T-helper 2 cell treated with Interferon-gamma antibody and Interleukin-4, amounts not matched to agents 5 μg/mL and 100 μg/mL, for 36 hours (primary cell): ENCODE measurements around the gene PDK4.
"Not testable (repeated sequence)": the region's sequence is repeated elsewhere in the genome, so short reads cannot be mapped to it uniquely, and the experiment has no call there.

ENCODE experiments used
- DNase-seq: peaks from one replicate; pipeline ENCODE4 v3.0.0; 2021; ENCODE audit warnings: low spot score
- H3K27ac Mint-ChIP-seq: one replicate; pipeline ENCODE4 v1.8.0; 2021; ENCODE audit warnings: mild to moderate bottlenecking, mixed read lengths
- H3K27me3 Mint-ChIP-seq: one replicate; pipeline ENCODE4 v1.8.0; 2021; ENCODE audit warnings: low read depth, mixed read lengths
- H3K36me3 Mint-ChIP-seq: one replicate; pipeline ENCODE4 v1.8.0; 2021; ENCODE audit warnings: low read depth, mixed read lengths
- H3K4me1 Mint-ChIP-seq: one replicate; pipeline ENCODE4 v1.8.0; 2021; ENCODE audit warnings: low read depth, mixed read lengths
- H3K4me3 Mint-ChIP-seq: one replicate; pipeline ENCODE4 v1.8.0; 2022; ENCODE audit warnings: mild to moderate bottlenecking, moderate library complexity, mixed read lengths
- H3K9me3 Mint-ChIP-seq: one replicate; pipeline ENCODE4 v1.8.0; 2021; ENCODE audit warnings: mixed read lengths

Gene PDK4

GRCh38 chr7:95619517-95619916, 23.2 kb upstream of the PDK4 start:
- Mint-ChIP-seq H3K4me3 (no peak overlapping the region), H3K9me3 (no peaks in the 10 kb centered on the region), H3K27ac (no peak overlapping the region), H3K4me1 (no peaks in the 10 kb centered on the region), H3K36me3 (no peaks in the 10 kb centered on the region), H3K27me3 (no peaks in the 10 kb centered on the region)
- DNase-seq = no peak

GRCh38 chr7:95614442-95614940, 18.2 kb upstream of the PDK4 start:
- DNase-seq = no peak
- no peak overlapping the region for H3K27ac Mint-ChIP-seq
- H3K4me3 Mint-ChIP-seq = no peak overlapping the region
- no peaks in the 10 kb centered on the region for H3K9me3 Mint-ChIP-seq
- no peaks in the 10 kb centered on the region for H3K36me3 Mint-ChIP-seq
- no peaks in the 10 kb centered on the region for H3K4me1 Mint-ChIP-seq
- no peaks in the 10 kb centered on the region for H3K27me3 Mint-ChIP-seq

GRCh38 chr7:95611224-95611623, 14.9 kb upstream of the PDK4 start:
- Mint-ChIP-seq H3K36me3 (no peaks in the 10 kb centered on the region), H3K27ac (no peak overlapping the region), H3K27me3 (no peaks in the 10 kb centered on the region), H3K9me3 (no peaks in the 10 kb centered on the region), H3K4me3 (no peak overlapping the region), H3K4me1 (no peaks in the 10 kb centered on the region)
- DNase-seq = no peak

GRCh38 chr7:95609277-95609971, 13.1 kb upstream of the PDK4 start:
- DNase-seq = no peak
- H3K9me3 Mint-ChIP-seq = no peaks in the 10 kb centered on the region
- no peak overlapping the region for H3K4me3 Mint-ChIP-seq
- H3K4me1 Mint-ChIP-seq = no peaks in the 10 kb centered on the region
- no peaks in the 10 kb centered on the region for H3K27me3 Mint-ChIP-seq
- H3K36me3 Mint-ChIP-seq = no peaks in the 10 kb centered on the region
- no peak overlapping the region for H3K27ac Mint-ChIP-seq

- DNase-seq = no peak
- Mint-ChIP-seq H3K27ac (no peak overlapping the region), H3K27me3 (no peaks in the 10 kb centered on the region), H3K9me3 (no peaks in the 10 kb centered on the region), H3K4me3 (no peak overlapping the region), H3K36me3 (no peaks in the 10 kb centered on the region), H3K4me1 (no peaks in the 10 kb centered on the region)
These were observed 12.2 kb upstream of the PDK4 start for GRCh38 chr7:95608359-95609173.

GRCh38 chr7:95607561-95607960, 11.2 kb upstream of the PDK4 start:
- H3K9me3 Mint-ChIP-seq = no peaks in the 10 kb centered on the region
- no peaks in the 10 kb centered on the region for H3K4me1 Mint-ChIP-seq
- no peak for DNase-seq
- no peaks in the 10 kb centered on the region for H3K27me3 Mint-ChIP-seq
- H3K27ac Mint-ChIP-seq = no peak overlapping the region
- H3K4me3 Mint-ChIP-seq = no peak overlapping the region
- no peaks in the 10 kb centered on the region for H3K36me3 Mint-ChIP-seq

- H3K36me3 Mint-ChIP-seq = no peaks in the 10 kb centered on the region
- no peak overlapping the region for H3K27ac Mint-ChIP-seq
- no peak for DNase-seq
- H3K9me3 Mint-ChIP-seq = no peaks in the 10 kb centered on the region
- no peaks in the 10 kb centered on the region for H3K4me1 Mint-ChIP-seq
- H3K27me3 Mint-ChIP-seq = no peaks in the 10 kb centered on the region
- H3K4me3 Mint-ChIP-seq = no peak overlapping the region
These were observed 9.0 kb upstream of the PDK4 start for GRCh38 chr7:95605275-95605674.

- not testable (repeated sequence) for H3K9me3 Mint-ChIP-seq, H3K27me3 Mint-ChIP-seq, H3K4me3 Mint-ChIP-seq, DNase-seq, H3K27ac Mint-ChIP-seq, H3K4me1 Mint-ChIP-seq, H3K36me3 Mint-ChIP-seq
These were observed 8.5 kb upstream of the PDK4 start for GRCh38 chr7:95604811-95605210.

- H3K4me1 Mint-ChIP-seq, H3K27ac Mint-ChIP-seq, H3K9me3 Mint-ChIP-seq, H3K36me3 Mint-ChIP-seq, H3K4me3 Mint-ChIP-seq, H3K27me3 Mint-ChIP-seq, DNase-seq: not testable (repeated sequence)
These were observed 8.1 kb upstream of the PDK4 start for GRCh38 chr7:95604397-95604796.

- H3K27me3 Mint-ChIP-seq = peaks cover 9% of the 10 kb centered on the region
- no peaks in the 10 kb centered on the region for H3K4me1 Mint-ChIP-seq
- no peak overlapping the region for H3K4me3 Mint-ChIP-seq
- H3K9me3 Mint-ChIP-seq = no peaks in the 10 kb centered on the region
- DNase-seq = no peak
- no peaks in the 10 kb centered on the region for H3K36me3 Mint-ChIP-seq
- H3K27ac Mint-ChIP-seq = no peak overlapping the region
These were observed 6.1 kb upstream of the PDK4 start for GRCh38 chr7:95602421-95602820.

- no peak overlapping the region for H3K4me3 Mint-ChIP-seq
These were observed 5.0 kb upstream of the PDK4 start for GRCh38 chr7:95601316-95601715.

GRCh38 chr7:95599069-95599468, 2.8 kb upstream of the PDK4 start:
- Mint-ChIP-seq H3K27me3 (peaks cover 29% of the 10 kb centered on the region), H3K36me3 (no peaks in the 10 kb centered on the region), H3K4me1 (peaks cover 1% of the 10 kb centered on the region), H3K9me3 (no peaks in the 10 kb centered on the region), H3K4me3 (no peak overlapping the region), H3K27ac (no peak overlapping the region)
- DNase-seq = no peak

More at GRCh38 chr7:95601316-95601715, 5.0 kb upstream of the PDK4 start:
- DNase-seq = no peak
- H3K27me3 Mint-ChIP-seq = peaks cover 19% of the 10 kb centered on the region
- H3K27ac Mint-ChIP-seq = no peak overlapping the region
- H3K9me3 Mint-ChIP-seq = no peaks in the 10 kb centered on the region
- H3K4me1 Mint-ChIP-seq = no peaks in the 10 kb centered on the region
- no peaks in the 10 kb centered on the region for H3K36me3 Mint-ChIP-seq

GRCh38 chr7:95598511-95598910, 2.2 kb upstream of the PDK4 start:
- Mint-ChIP-seq H3K9me3 (no peaks in the 10 kb centered on the region), H3K4me1 (peaks cover 1% of the 10 kb centered on the region), H3K36me3 (no peaks in the 10 kb centered on the region), H3K4me3 (no peak overlapping the region), H3K27ac (no peak overlapping the region), H3K27me3 (peaks cover 29% of the 10 kb centered on the region)
- no peak for DNase-seq

GRCh38 chr7:95595746-95596197, 544 bp downstream of the PDK4 start:
- no peak for DNase-seq
- no peaks in the 10 kb centered on the region for H3K9me3 Mint-ChIP-seq

More at GRCh38 chr7:95595746-95596197, 544 bp downstream of the PDK4 start:
- H3K4me3 Mint-ChIP-seq = no peak overlapping the region
- no peak overlapping the region for H3K27ac Mint-ChIP-seq
- H3K4me1 Mint-ChIP-seq = peaks cover 1% of the 10 kb centered on the region
- H3K27me3 Mint-ChIP-seq = peaks cover 29% of the 10 kb centered on the region
- H3K36me3 Mint-ChIP-seq = no peaks in the 10 kb centered on the region
